PC-9 (cell line): ENCODE results near the gene NEUROG1. TPM values are rescaled to one million over a fixed set of nuclear protein-coding genes. Genes with fewer than 3 reads are reported as not detected.

Experiments
- BruUV-seq: library from RNA; stranded (reverse); fragments of 400-500 nt; replicated peaks from 2 replicates; lab custom pipeline; 2021; lab: Mats Ljungman, UMichigan
- CTCF ChIA-PET: fragments of 300-600 bp; sonication (Branson Sonifier 250); formaldehyde crosslinking; loops from one replicate; lab custom pipeline; 2022; ENCODE audit warnings: antibody characterized with exemption; lab: Charles Lee
- POLR2A ChIA-PET: fragments of 300-600 bp; sonication (Branson Sonifier 250); formaldehyde crosslinking; loops from one replicate; lab custom pipeline; 2022; ENCODE audit warnings: antibody characterized with exemption; ENCODE audit not compliant: unreplicated experiment; lab: Charles Lee
- DNase-seq, 2 experiments: peaks; one replicate each; pipeline versions ENCODE4 v3.0.0 to v3.0.0-alpha.2; 2015 to 2022; ENCODE audit warnings: mixed read lengths in 1 of 2
- H2AFZ ChIP-seq: fragments of 200-600 bp; sonication (generic); 2 replicates; pipeline ENCODE4 v1.8.1; 2017; ENCODE audit warnings: antibody characterized with exemption
- H3F3A ChIP-seq: fragments of 200-600 bp; sonication (generic); 2 replicates; pipeline ENCODE4 v1.8.1; 2017; ENCODE audit warnings: antibody characterized with exemption, mild to moderate bottlenecking, low read depth; ENCODE audit not compliant: insufficient read depth
- H3K27ac ChIP-seq: fragments of 200-600 bp; sonication (generic); 2 replicates; pipeline ENCODE4 v1.6.1; 2016; ENCODE audit warnings: mixed run types
- H3K27me3 ChIP-seq: fragments of 200-600 bp; sonication (generic); 2 replicates; pipeline ENCODE4 v1.6.1; 2016; ENCODE audit warnings: low read depth, mixed run types; ENCODE audit not compliant: insufficient read depth
- H3K36me3 ChIP-seq: fragments of 200-600 bp; sonication (generic); 2 replicates; pipeline ENCODE4 v1.6.1; 2016; ENCODE audit warnings: low read depth, mixed run types
- H3K4me1 ChIP-seq: fragments of 200-600 bp; sonication (generic); replicated peaks from 2 replicates; pipeline ENCODE4 v1.6.1; 2016; ENCODE audit warnings: mixed run types; ENCODE audit not compliant: insufficient read depth
- H3K4me2 ChIP-seq: fragments of 200-600 bp; sonication (generic); 2 replicates; pipeline ENCODE4 v1.6.1; 2017; ENCODE audit warnings: mixed run types
- H3K4me3 ChIP-seq: fragments of 200-600 bp; sonication (generic); 2 replicates; pipeline ENCODE4 v1.6.1; 2016; ENCODE audit warnings: mixed run types
- H3K79me2 ChIP-seq: fragments of 200-600 bp; sonication (generic); 2 replicates; pipeline ENCODE4 v1.6.1; 2017; ENCODE audit warnings: low read depth, mixed run types
- H3K9me2 ChIP-seq: fragments of 200-600 bp; sonication (generic); 2 replicates; pipeline ENCODE4 v1.8.1; 2017; ENCODE audit warnings: mild to moderate bottlenecking; ENCODE audit not compliant: insufficient read depth
- H3K9me3 ChIP-seq: fragments of 200-600 bp; sonication (generic); 2 replicates; pipeline ENCODE4 v1.8.1; 2016; ENCODE audit warnings: low read depth; ENCODE audit not compliant: insufficient read depth
- H4K20me1 ChIP-seq: fragments of 200-600 bp; sonication (generic); 2 replicates; pipeline ENCODE4 v1.8.1; 2017; ENCODE audit not compliant: insufficient read depth
- EZH2 ChIP-seq: fragments of 200-600 bp; sonication (generic); IDR thresholded peaks from 2 replicates; pipeline ENCODE4 v1.8.0; 2017; ENCODE audit warnings: antibody characterized with exemption, low read depth
- intact Hi-C: fragments of 100-400 bp; cut with micrococcal nuclease; formaldehyde crosslinking; loops from one replicate; pipeline ENCODE4 v1.10.0; 2022; ENCODE audit not compliant: unreplicated experiment
- total RNA-seq: library from RNA; stranded (reverse); gene quantifications from 2 replicates; pipeline ENCODE4 v1.2.3, GENCODE V29; 2021
- TF ChIP-seq, protein P1 (sequence below): fragments of 200-600 bp; sonication (generic); conservative IDR thresholded peaks from 2 replicates; pipeline ENCODE4 v1.6.1; 2017; ENCODE audit warnings: mixed run types, antibody characterized with exemption, mild to moderate bottlenecking, moderate library complexity

The NEUROG1 gene
- total RNA-seq, 1 experiment from 2014 or later = not detected

DNA sequence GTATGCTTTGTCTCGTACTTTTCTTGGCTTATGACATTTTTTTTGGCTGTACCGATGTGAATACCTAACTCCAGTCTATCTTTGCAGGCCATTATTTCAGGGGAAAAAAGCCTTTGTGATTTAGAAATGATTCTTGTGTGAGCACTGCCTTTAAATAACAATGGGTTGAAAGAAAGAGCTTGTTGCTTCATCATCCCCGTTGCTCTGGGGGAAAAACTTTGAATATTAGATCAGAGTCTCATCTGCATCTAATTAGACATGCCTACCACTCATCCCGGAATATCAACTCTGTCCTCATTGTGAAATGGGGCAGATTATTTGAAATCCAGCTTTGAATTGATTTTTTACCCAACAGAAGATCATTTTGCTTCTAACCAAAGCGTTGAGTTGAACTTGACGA, 29.5 kb upstream of the NEUROG1 start:
- CTCF ChIA-PET = interaction anchor here (0.6 to 1.3 kb wide), 2 partner anchors 15 to 101 kb away, joined by 3 to 5 read pairs; no protein-coding TSS in a partner anchor
- H3K27ac ChIP-seq = no peak overlapping the region
- no peaks in the 10 kb centered on the region for H3K4me1 ChIP-seq
- POLR2A ChIA-PET = no interaction called here
- no TSS peak for BruUV-seq
- H3K36me3 ChIP-seq = no peaks in the 10 kb centered on the region
- no peaks in the 10 kb centered on the region for H3K79me2 ChIP-seq
- TF ChIP-seq, protein P1, sequence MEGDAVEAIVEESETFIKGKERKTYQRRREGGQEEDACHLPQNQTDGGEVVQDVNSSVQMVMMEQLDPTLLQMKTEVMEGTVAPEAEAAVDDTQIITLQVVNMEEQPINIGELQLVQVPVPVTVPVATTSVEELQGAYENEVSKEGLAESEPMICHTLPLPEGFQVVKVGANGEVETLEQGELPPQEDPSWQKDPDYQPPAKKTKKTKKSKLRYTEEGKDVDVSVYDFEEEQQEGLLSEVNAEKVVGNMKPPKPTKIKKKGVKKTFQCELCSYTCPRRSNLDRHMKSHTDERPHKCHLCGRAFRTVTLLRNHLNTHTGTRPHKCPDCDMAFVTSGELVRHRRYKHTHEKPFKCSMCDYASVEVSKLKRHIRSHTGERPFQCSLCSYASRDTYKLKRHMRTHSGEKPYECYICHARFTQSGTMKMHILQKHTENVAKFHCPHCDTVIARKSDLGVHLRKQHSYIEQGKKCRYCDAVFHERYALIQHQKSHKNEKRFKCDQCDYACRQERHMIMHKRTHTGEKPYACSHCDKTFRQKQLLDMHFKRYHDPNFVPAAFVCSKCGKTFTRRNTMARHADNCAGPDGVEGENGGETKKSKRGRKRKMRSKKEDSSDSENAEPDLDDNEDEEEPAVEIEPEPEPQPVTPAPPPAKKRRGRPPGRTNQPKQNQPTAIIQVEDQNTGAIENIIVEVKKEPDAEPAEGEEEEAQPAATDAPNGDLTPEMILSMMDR = no peak
- no peak for TF ChIP-seq EZH2
- no peaks in the 10 kb centered on the region for H3K9me2 ChIP-seq
- no peak overlapping the region for H2AFZ ChIP-seq
- H3F3A ChIP-seq = no peaks in the 10 kb centered on the region
- H3K4me2 ChIP-seq = no peak overlapping the region
- H3K27me3 ChIP-seq = peaks cover 40% of the 10 kb centered on the region
- H3K9me3 ChIP-seq = no peaks in the 10 kb centered on the region
- no peaks in the 10 kb centered on the region for H4K20me1 ChIP-seq
- no peak for DNase-seq
- no peak overlapping the region for H3K4me3 ChIP-seq
- intact Hi-C loops = loop anchor here (10.0 kb wide), 1 partner anchor 520 kb away; no protein-coding TSS in a partner anchor

DNA sequence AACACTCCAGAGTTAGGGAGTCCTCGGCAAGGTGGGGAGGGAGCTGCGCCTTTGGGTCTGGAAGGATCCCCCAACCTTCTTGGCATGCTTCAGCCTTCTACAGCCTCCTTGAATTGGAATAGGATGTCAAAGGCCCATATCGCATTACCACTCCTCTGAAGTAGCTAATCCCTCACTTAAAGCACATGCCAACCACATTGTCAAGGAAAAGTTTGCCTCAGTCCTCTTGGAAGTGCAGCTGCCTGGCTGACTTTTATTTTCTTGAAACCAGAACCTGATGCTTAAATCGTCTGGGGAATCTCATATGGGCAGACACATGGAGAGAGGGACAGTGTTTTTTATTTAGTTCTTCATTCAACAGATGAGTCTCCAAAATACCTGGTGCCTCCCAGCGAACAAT, 28.6 kb upstream of the NEUROG1 start:
- H3K27ac ChIP-seq = no peak overlapping the region
- no peaks in the 10 kb centered on the region for H3K9me3 ChIP-seq
- no TSS peak for BruUV-seq
- H3K27me3 ChIP-seq = peaks cover 49% of the 10 kb centered on the region
- H3K4me1 ChIP-seq = no peaks in the 10 kb centered on the region
- POLR2A ChIA-PET = no interaction called here
- H3K4me3 ChIP-seq = no peak overlapping the region
- intact Hi-C loops = loop anchor here (5.0 to 10.0 kb wide), 2 partner anchors 268 to 520 kb away; partner anchors contain the start of gene SLC25A48
- H2AFZ ChIP-seq = no peak overlapping the region
- DNase-seq = no peak
- no peaks in the 10 kb centered on the region for H3K9me2 ChIP-seq
- no peak overlapping the region for H3K4me2 ChIP-seq
- CTCF ChIA-PET = interaction anchor here (0.5 kb wide), 1 partner anchor 104 kb away, joined by 4 read pairs; no protein-coding TSS in a partner anchor
- no peaks in the 10 kb centered on the region for H3K36me3 ChIP-seq
- H4K20me1 ChIP-seq = no peaks in the 10 kb centered on the region
- no peak for TF ChIP-seq EZH2
- TF ChIP-seq, protein P1 = no peak
- H3F3A ChIP-seq = no peaks in the 10 kb centered on the region
- no peaks in the 10 kb centered on the region for H3K79me2 ChIP-seq

DNA sequence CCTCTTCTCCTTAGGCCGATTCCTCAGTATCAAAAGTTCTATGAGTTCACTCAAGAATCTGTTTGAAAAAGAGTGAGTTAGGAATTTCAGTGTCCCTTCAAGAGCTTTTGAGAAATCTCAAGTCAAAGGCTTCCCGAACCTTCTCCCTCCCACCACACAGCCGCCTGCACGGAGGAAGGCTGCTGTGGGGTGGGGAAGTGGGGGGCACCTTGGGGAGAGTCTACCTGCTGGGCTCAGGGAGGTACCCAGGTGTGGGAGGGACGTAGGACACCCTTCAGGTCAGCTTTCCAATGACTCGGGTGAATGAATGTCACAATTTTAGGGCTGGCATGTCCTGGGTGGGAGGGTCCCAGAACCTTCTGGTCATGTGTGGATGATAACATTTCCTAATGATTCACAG, 25.5 kb upstream of the NEUROG1 start:
- no peak overlapping the region for H3K4me2 ChIP-seq
- no peak overlapping the region for H3K27ac ChIP-seq
- H3K27me3 ChIP-seq = peaks cover 65% of the 10 kb centered on the region
- DNase-seq = no peak
- CTCF ChIA-PET = interaction anchor here (0.6 to 1.0 kb wide), 3 partner anchors 162 to 269 kb away, joined by 3 to 4 read pairs (median 4); no protein-coding TSS in a partner anchor
- POLR2A ChIA-PET = interaction anchor here (0.6 kb wide), 1 partner anchor 12 kb away, joined by 12 read pairs; no protein-coding TSS in a partner anchor
- no peak overlapping the region for H2AFZ ChIP-seq
- H3K4me3 ChIP-seq = no peak overlapping the region
- no peaks in the 10 kb centered on the region for H3F3A ChIP-seq
- intact Hi-C loops = loop anchor here (2.0 to 10.0 kb wide), 3 partner anchors 271 to 652 kb away; partner anchors contain the start of gene SLC25A48
- no peaks in the 10 kb centered on the region for H3K4me1 ChIP-seq
- no peaks in the 10 kb centered on the region for H3K9me3 ChIP-seq
- H4K20me1 ChIP-seq = no peaks in the 10 kb centered on the region
- H3K79me2 ChIP-seq = no peaks in the 10 kb centered on the region
- H3K36me3 ChIP-seq = no peaks in the 10 kb centered on the region
- no peak for TF ChIP-seq EZH2
- TF ChIP-seq, protein P1 = no peak
- H3K9me2 ChIP-seq = no peaks in the 10 kb centered on the region
- no TSS peak for BruUV-seq
